PFSK-1 (cell line): ENCODE measurements around the gene KYAT1.

Experiments used
- FOXP2 ChIP-seq: optimal IDR thresholded peaks from 2 replicates; pipeline ENCODE3; 2011; ENCODE audit warnings: borderline replicate concordance, control low read depth, inconsistent platforms; ENCODE audit not compliant: insufficient read depth; ENCODE audit errors: extremely low read length, extremely low read depth
- POLR2AphosphoS5 ChIP-seq: IDR thresholded peaks from 2 replicates; pipeline ENCODE4 v1.6.1; 2012; ENCODE audit warnings: low read depth, mild to moderate bottlenecking, control low read depth, low read length, moderate library complexity
- SIN3A ChIP-seq: IDR thresholded peaks from 2 replicates; pipeline ENCODE4 v1.6.1; 2012; ENCODE audit warnings: mild to moderate bottlenecking, low read length, moderate library complexity, borderline replicate concordance; ENCODE audit not compliant: insufficient read depth
- TAF1 ChIP-seq: IDR thresholded peaks from 2 replicates; pipeline ENCODE4 v1.6.1; 2012; ENCODE audit warnings: low read length, control low read depth, borderline replicate concordance; ENCODE audit not compliant: insufficient read depth
- TF ChIP-seq, protein P1 (sequence below), 2 experiments: IDR thresholded peaks; 2 replicates each; pipeline versions ENCODE4 v1.6.1 to v1.8.0; 2011 to 2012; ENCODE audit warnings: low read depth in 2 of 2, low read length in 2 of 2, control low read depth in 1 of 2, inconsistent platforms in 1 of 2, mild to moderate bottlenecking in 1 of 2, moderate library complexity in 1 of 2; ENCODE audit not compliant: insufficient read depth in 1 of 2

DNA sequence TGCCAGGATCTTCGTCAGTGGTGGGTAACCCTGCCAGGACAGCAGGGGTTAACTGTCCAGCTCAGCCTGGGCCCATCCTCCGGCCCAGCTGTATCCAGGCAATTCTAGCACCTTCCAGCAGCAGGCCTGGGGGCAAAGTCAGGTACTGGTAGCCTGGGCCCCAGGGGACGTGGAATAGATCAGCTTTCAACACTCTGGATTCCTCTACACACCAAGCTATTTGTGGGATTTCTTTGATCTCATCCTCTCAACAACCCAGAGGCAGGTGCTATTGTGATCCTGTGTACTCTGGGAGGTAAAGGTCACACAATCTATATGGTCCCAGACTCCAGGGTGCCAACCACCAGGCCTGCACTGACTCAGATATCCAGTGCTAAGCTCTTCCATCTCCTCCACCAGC, 43.4 kb downstream of the KYAT1 start:
- TF ChIP-seq TAF1: no peak
- TF ChIP-seq POLR2AphosphoS5: no peak
- no peak for TF ChIP-seq SIN3A
- TF ChIP-seq FOXP2: no peak
- TF ChIP-seq, protein P1, sequence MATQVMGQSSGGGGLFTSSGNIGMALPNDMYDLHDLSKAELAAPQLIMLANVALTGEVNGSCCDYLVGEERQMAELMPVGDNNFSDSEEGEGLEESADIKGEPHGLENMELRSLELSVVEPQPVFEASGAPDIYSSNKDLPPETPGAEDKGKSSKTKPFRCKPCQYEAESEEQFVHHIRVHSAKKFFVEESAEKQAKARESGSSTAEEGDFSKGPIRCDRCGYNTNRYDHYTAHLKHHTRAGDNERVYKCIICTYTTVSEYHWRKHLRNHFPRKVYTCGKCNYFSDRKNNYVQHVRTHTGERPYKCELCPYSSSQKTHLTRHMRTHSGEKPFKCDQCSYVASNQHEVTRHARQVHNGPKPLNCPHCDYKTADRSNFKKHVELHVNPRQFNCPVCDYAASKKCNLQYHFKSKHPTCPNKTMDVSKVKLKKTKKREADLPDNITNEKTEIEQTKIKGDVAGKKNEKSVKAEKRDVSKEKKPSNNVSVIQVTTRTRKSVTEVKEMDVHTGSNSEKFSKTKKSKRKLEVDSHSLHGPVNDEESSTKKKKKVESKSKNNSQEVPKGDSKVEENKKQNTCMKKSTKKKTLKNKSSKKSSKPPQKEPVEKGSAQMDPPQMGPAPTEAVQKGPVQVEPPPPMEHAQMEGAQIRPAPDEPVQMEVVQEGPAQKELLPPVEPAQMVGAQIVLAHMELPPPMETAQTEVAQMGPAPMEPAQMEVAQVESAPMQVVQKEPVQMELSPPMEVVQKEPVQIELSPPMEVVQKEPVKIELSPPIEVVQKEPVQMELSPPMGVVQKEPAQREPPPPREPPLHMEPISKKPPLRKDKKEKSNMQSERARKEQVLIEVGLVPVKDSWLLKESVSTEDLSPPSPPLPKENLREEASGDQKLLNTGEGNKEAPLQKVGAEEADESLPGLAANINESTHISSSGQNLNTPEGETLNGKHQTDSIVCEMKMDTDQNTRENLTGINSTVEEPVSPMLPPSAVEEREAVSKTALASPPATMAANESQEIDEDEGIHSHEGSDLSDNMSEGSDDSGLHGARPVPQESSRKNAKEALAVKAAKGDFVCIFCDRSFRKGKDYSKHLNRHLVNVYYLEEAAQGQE (IDR thresholded peaks at IDR 0.05; ENCODE audit: insufficient read depth in 1 of 2, low read depth in 2 of 2, low read length in 2 of 2): no peak
